ENCODE results near the gene MRPL51.

MRPL51 gene

GRCh38 chr12:6492838-6493496 is at the start of gene MRPL51:
Gene MRPL51 (minus strand): TSS chr12:6493262. CDS start chr12:6493136, 126 bp downstream.
- peak; percentile 99 for DNase-seq

GRCh38 chr12:6542209-6543009 is 49.3 kb upstream of the MRPL51 start:
- DNase-seq = no peak

DNA sequence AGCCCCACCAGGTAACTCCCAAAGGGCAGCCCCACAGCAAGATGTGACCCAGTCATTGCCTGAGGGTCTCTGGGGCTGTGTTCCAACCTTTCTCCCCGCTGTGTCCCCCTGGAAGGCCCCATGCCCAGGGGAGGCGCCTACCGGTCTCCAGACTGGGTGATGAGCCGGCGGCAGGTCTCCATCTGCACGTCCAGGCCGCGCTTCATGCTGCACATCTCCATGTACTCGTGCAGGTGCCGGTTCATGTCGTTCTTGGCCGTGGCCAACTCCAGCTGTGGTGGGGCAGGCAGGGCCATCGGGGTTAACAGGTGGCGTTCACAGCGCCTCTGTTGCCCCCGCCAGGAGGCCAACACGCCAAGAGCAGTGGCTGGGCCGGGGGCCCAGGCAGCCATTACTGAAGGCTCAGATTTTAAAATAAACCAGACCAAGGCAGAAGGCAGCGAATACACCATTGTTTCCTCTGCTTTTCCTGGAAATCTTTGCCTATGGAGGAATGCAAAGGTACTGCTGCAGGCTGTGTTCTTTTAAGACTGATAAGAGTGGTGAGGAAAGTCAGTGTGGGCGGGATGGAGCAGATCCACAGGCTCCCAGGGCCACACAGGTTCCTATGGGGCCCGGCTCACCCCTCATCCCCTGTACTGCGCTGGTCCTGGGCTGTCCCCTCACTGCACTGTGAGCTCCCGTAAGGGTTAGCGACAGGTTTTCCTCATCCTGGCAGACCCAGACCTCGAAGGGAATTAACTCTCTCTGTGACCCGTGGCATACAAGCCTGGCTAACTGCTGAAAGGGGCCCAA is 48.5 kb upstream of the MRPL51 start:
- DNase-seq = no peak

DNA sequence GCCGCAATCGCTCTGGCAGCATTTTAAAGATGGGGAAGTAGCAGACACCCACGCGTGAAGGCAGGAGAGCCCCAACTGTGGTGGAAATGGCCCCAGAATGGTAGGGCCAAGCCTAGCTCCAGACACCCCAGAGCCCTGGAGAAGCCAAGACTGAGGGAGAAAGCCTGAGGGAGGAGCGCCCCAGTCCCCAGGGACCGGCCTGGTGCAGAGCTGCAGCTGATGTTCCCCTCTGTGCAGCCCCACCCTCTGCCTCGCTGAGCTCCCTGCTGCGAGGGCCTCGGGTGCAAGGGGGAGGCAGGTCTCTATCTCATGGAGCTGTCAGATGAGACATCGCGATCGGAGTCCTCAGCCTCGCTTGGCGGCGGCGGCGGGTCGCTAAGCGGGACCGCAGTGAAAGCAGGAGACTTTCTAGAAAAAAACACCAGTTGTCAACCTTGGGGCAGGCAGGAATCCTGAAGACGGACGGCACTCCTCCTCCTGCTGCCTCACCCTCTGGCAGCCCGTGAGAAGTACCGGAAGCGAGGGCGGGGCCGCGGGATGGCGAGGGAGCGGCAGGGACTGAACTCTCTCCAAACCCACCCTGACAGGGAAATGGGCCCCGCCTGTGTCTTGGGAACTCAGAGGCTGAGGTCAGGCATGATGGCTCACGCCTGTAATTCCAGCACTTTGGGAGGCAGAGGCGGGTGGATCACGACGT is 47.3 kb upstream of the MRPL51 start:
- DNase-seq = peak; percentile 94

- DNase-seq = peak; percentile 62
These were observed 46.7 kb upstream of the MRPL51 start for GRCh38 chr12:6539707-6540134.

GRCh38 chr12:6539314-6539682 is 46.2 kb upstream of the MRPL51 start:
- DNase-seq = no peak

GRCh38 chr12:6538420-6539313 is 45.6 kb upstream of the MRPL51 start:
- peak; percentile 59 for DNase-seq

- DNase-seq = peak; percentile 88
These were observed 44.7 kb upstream of the MRPL51 start for GRCh38 chr12:6537580-6538419.

- DNase-seq = no peak
These were observed 44.0 kb upstream of the MRPL51 start for GRCh38 chr12:6536894-6537579.

- no peak for DNase-seq
These were observed 43.1 kb upstream of the MRPL51 start for GRCh38 chr12:6535960-6536847.

- no peak for DNase-seq
These were observed 42.6 kb upstream of the MRPL51 start for GRCh38 chr12:6535697-6535946.

DNA sequence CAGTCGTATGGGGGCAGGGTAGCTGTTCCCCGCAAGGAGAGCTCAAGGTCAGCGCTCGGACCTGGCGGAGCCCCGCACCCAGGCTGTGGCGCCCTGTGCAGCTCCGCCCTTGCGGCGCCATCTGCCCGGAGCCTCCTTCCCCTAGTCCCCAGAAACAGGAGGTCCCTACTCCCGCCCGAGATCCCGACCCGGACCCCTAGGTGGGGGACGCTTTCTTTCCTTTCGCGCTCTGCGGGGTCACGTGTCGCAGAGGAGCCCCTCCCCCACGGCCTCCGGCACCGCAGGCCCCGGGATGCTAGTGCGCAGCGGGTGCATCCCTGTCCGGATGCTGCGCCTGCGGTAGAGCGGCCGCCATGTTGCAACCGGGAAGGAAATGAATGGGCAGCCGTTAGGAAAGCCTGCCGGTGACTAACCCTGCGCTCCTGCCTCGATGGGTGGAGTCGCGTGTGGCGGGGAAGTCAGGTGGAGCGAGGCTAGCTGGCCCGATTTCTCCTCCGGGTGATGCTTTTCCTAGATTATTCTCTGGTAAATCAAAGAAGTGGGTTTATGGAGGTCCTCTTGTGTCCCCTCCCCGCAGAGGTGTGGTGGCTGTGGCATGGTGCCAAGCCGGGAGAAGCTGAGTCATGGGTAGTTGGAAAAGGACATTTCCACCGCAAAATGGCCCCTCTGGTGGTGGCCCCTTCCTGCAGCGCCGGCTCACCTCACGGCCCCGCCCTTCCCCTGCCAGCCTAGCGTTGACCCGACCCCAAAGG is 42.1 kb upstream of the MRPL51 start:
- DNase-seq = peak; percentile 80

DNA sequence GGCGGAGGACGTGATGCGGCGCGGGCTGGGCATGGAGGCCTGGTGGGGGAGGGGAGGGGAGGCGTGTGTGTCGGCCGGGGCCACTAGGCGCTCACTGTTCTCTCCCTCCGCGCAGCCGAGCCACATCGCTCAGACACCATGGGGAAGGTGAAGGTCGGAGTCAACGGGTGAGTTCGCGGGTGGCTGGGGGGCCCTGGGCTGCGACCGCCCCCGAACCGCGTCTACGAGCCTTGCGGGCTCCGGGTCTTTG is 41.6 kb upstream of the MRPL51 start:
- no peak for DNase-seq

DNA sequence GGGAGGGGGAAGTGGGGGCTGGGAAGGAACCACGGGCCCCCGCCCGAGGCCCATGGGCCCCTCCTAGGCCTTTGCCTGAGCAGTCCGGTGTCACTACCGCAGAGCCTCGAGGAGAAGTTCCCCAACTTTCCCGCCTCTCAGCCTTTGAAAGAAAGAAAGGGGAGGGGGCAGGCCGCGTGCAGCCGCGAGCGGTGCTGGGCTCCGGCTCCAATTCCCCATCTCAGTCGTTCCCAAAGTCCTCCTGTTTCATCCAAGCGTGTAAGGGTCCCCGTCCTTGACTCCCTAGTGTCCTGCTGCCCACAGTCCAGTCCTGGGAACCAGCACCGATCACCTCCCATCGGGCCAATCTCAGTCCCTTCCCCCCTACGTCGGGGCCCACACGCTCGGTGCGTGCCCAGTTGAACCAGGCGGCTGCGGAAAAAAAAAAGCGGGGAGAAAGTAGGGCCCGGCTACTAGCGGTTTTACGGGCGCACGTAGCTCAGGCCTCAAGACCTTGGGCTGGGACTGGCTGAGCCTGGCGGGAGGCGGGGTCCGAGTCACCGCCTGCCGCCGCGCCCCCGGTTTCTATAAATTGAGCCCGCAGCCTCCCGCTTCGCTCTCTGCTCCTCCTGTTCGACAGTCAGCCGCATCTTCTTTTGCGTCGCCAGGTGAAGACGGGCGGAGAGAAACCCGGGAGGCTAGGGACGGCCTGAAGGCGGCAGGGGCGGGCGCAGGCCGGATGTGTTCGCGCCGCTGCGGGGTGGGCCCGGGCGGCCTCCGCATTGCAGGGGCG is 41.0 kb upstream of the MRPL51 start, which contains the start of gene GAPDH:
TSS of gene GAPDH (plus strand) at position 595 of the 772 bp plus-strand sequence. CDS start 316 bp downstream, outside the sequence.
- DNase-seq = peak; percentile 99

DNA sequence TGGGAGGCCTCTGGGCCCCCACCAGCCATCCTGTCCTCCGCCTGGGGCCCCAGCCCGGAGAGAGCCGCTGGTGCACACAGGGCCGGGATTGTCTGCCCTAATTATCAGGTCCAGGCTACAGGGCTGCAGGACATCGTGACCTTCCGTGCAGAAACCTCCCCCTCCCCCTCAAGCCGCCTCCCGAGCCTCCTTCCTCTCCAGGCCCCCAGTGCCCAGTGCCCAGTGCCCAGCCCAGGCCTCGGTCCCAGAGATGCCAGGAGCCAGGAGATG is 40.5 kb upstream of the MRPL51 start:
- no peak for DNase-seq

- peak; percentile 83 for DNase-seq
These were observed 40.0 kb upstream of the MRPL51 start for GRCh38 chr12:6532927-6533652.

DNA sequence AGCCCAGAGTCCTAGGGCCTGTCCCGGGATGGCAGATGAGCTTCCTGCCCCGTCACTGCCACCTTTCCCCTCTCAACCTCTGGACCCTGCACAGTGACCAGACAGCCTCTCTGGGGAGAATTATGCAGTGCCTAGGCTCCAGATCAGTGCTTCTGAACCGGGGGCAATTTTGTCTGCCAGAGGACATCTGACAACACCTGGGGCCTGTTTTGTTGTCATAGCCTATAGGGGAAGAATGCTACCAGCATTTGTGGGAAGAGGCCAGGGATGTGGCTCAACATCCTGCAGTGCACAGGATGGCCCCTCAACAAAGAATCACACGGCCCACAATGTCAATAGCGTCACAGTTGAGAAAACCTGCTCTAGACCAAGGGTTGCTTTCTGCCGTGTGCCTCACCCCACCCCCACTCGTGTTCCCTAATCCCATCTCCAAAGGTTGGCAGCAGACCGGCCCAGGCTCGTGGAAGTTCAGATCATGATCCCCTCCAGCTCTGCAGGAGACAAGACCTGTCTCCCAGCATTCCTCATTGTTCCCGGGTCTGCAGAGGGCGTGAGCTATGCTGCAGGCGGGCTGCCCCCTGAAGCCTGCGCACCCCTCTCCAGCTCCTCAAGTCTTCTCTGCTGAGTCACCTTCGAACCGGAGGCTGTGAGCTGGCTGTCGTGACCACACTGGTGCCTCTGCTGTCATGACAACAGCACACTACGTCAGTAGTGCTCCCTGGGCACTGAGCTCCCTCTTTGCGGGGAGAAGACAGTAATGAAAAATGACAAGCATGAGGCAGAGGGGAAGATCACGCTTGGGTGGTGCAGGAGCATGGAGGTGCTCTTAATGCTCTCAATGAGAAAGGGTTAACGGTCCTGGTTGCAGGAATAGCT is 39.2 kb upstream of the MRPL51 start:
- peak; percentile 77 for DNase-seq

Measured in NCI-H82 (cell line).